Urothelium cell line (cell line): ENCODE measurements around the gene ARHGAP19.

Source experiments
- DNase-seq: peaks from one replicate; pipeline ENCODE4 v3.0.0; 2011; ENCODE audit warnings: low spot score, mixed read lengths
- FAIRE-seq: peaks from 2 replicates; lab custom pipeline; 2011; peaks lifted over from hg19 to GRCh38; lab: Jason Lieb, UNC

ARHGAP19 gene

DNA sequence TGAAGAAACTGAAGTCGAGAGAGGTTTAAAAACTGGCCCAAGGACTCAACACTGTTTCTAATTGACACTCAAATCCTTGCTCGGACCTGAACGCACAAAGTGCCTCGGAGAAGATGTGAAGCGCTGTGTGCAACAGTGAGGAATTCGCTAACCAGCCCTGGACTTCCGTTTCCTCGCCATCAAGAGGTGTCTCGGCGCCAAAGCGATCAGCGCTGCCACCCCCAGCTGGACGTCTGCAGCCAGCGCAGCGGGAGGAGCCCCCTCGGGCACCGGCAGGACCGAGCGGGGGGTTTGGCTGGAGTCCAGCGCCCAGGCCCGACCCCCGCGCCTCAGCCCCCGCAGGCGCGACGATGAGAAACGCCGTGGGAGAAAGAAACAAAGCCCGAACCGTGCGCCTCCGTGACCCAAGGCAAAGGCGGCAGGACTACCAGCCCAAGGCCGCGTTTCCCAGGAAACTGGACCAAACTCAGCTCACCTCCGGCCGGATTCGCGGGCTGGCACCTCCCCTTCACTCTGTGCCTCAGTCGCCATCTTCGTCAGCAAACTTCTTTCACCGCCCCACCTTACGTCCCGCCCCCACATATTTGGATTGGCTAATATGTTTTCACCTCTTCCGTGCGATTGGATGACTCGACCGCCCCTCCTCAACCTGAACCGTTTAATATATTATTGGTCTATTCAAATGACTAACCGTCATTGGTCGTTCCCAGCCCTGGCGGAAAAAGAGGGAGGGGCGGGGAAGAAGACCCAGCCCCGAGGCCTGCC lies at the start of gene ARHGAP19:
ARHGAP19 (minus strand) TSS at position 541 of the 765 bp plus-strand sequence; CDS start at position 531, 10 bp downstream.
- peak; percentile 93 for DNase-seq
- no peak for FAIRE-seq

GRCh38 chr10:97341416-97341815 lies 49.0 kb upstream of the ARHGAP19 start:
- FAIRE-seq (no peak), DNase-seq (no peak)

- FAIRE-seq (no peak), DNase-seq (no peak)
Measured at GRCh38 chr10:97338041-97338440, 45.6 kb upstream of the ARHGAP19 start.

GRCh38 chr10:97336942-97337831 lies 44.8 kb upstream of the ARHGAP19 start:
- FAIRE-seq, result no peak

DNA sequence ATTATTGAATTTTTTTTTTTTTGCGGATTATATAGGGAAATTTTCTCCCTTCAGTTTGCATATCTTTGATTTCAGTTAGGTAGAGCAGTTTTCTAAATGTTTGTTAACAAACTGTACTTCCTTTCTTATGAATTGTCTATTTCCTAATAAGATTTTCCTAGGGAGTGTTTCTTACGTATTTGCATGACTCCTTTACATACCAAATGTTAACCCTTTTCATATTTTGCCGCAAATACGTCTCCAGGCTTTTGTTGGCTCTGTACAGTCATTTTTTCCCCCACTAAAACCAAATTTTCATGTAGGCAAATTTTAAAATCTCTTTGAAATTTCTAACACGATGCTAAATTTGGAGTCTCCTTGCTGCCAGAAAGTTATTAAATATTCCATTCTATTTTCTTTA lies 44.0 kb upstream of the ARHGAP19 start:
- FAIRE-seq, result no peak
- no peak for DNase-seq

More at GRCh38 chr10:97336942-97337831, 44.8 kb upstream of the ARHGAP19 start:
- no peak for DNase-seq

DNA sequence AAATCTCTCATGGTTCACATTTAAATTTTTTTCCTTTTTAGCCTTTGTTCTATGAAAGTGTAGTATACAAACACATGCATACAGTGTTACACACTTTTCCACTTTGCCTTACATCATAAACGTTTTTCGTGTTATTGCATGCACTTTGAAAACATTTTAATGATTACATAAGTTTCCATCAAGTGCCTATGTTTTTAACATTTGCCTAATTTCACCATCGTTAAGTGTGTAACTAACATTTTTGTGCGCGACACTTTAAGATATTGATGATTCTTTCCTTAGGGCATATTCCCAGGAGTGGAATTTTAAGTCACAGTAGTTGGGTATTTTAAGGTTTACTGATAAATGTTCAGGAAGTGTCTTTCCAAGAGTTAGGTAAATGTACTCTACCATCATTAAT lies 43.6 kb upstream of the ARHGAP19 start:
- no peak for DNase-seq
- FAIRE-seq, result no peak

DNA sequence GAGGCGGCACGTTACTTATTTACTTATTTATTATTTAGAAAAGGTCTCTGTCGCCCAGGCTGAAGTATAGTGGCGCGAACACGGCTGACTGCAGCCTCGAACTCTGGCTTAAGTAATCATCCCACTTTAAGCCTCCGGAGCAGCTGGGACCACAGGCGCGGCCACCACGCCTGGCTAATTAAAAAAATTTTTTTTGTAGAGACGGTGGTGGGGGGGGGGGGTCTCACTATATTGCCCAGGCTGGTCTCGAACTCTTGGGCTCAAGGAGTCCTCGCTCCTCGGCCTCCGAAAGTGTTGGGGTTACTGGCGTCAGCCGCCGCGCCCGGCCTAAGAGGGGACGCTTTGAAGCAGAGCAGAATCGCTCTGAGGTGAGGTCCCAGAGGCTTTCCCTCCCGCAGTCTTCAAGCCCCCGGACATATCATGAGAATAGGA lies 42.8 kb upstream of the ARHGAP19 start:
- no peak for DNase-seq
- FAIRE-seq, result no peak

DNA sequence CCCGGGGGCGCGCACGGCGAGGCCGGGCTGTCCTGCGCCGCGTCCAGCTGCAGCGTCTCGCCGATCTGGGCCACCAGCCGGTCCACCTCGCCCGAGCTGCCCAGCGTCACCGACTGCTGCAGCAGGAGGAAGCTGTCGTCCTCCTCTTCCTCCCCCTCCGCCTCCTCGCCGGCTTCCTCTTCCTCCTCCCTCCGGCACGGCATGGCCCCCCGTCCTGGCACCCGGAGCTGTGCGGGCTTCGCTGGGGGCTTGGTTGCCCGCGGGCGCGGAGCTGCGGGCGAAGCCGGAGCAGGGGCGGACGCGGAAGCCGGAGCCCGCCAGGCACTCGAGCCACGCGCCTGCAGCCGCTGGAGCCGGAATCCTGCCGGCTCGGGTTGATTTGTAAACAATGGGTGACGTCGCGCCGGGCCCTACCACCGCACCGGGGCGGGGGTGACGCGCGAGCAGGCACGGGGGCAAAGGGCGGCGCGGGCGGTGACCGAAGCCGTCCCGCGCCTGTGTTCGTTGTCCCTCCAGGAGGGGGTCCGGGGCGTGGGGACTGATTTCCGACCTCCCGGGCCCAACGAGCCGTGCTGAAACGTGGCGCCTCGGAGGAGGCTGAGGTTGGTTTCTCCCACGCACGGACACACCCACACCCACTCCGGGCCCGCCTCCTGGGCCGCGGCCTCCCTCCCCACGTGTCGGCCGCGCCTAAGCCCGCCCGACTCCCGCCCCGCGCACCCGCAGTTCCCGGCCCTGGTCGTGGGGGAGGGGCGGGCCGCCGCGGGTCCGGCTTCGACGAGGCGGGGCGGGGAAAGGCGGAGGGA lies 42.1 kb upstream of the ARHGAP19 start, which contains the start of gene FRAT2:
FRAT2 (minus strand) TSS at position 360 of the 806 bp plus-strand sequence; CDS start at position 203, 157 bp downstream.
- peak; percentile 80 for FAIRE-seq
- peak; percentile 96 for DNase-seq

- FAIRE-seq (no peak), DNase-seq (peak; percentile 27)
Measured at GRCh38 chr10:97333601-97334369, 41.3 kb upstream of the ARHGAP19 start.

GRCh38 chr10:97333351-97333600 lies 40.8 kb upstream of the ARHGAP19 start:
- DNase-seq (peak; percentile 40), FAIRE-seq (no peak)

GRCh38 chr10:97332591-97333350 lies 40.3 kb upstream of the ARHGAP19 start:
- DNase-seq, result peak; percentile 65
- no peak for FAIRE-seq

- DNase-seq, result no peak
- no peak for FAIRE-seq
Measured at GRCh38 chr10:97331153-97331703, 38.8 kb upstream of the ARHGAP19 start.

GRCh38 chr10:97329766-97330165 lies 37.3 kb upstream of the ARHGAP19 start:
- FAIRE-seq, result no peak

GRCh38 chr10:97328646-97329453 lies 36.4 kb upstream of the ARHGAP19 start:
- FAIRE-seq, result no peak
- DNase-seq, result no peak

More at GRCh38 chr10:97329766-97330165, 37.3 kb upstream of the ARHGAP19 start:
- no peak for DNase-seq

DNA sequence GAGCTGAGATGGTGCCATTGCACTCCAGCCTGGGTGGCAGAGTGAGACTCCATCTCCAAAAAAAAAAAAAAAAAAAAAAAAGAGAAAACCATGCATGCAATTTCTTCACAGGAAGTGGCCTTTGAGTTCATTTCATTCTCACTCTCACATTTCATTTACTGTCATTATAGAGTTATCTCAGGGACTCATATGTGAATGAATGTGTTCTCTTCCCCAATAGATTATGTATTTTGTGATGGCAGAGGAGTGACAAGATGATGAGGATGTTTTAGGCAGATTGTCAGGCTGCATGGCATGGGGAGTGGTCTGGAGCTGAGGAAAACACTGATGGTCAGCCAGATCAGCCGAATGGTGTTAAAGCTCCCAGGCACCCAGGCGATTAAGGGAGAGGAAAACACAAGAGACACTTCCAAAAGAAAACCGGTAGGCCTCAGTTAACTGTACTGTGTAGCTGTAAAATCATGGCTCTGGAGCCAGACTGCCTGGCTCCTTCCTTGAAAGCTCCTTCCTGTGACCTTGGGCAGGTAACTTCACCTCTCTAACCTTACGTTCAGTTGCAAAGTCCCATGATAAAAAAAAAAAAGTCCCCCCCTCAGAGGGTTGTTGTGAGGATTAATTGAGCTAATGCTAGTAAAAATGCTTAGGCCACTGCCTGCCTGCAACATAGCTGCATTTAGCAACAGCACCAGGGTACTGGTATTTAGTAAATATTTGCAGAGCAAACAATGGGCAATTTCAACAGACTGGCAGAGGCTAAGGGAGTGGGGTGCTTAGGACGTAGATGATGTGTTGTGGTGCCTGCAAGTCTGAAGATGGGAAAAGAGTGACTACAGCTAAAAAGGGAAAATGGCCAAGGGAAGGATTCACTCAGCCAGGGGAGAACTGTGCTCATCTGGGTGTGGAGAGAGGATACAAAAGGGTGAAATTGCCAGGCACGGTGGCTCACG lies 35.2 kb upstream of the ARHGAP19 start:
- FAIRE-seq (no peak), DNase-seq (no peak)

GRCh38 chr10:97325754-97326153 lies 33.3 kb upstream of the ARHGAP19 start:
- FAIRE-seq (no peak), DNase-seq (no peak)

DNA sequence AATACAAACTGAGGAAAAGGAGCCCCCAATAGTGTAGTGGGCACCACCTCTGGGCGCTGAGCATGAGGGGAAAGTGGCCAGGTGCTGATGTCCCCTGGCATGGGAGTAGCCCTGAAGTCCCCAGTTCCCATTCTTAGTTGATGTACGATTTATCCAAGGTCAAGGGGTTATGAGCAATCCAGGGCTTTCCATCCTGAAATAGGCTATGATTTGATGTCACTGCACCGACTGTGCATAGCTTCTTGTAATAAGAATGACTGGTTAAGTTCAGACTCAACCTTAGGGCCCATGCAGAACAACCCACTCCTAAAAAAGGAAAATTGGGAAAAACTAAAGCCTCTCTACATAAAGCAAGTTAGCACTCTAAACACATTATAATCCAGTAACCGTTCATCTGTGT lies 31.1 kb upstream of the ARHGAP19 start:
- FAIRE-seq (no peak), DNase-seq (no peak)
